ENCODE measurements around the gene KRTAP10-10. TPM values are rescaled to one million over a fixed set of nuclear protein-coding genes. Genes with fewer than 3 reads are reported as not detected.
A peak's percentile ranks its signal among the peaks of the same experiment; 100 is the strongest.

Gene KRTAP10-10
- total RNA-seq, 1 experiment from 2014 or later, result not detected

- H3K27me3 ChIP-seq (ENCODE audit: low read length), result no peaks in the 10 kb centered on the region
- H2AFZ ChIP-seq (ENCODE audit: low read length), result no peak overlapping the region
- H3K4me1 ChIP-seq (ENCODE audit: low read length), result peaks cover 7% of the 10 kb centered on the region
- no peak overlapping the region for H3K27ac ChIP-seq (ENCODE audit: low read length)
- no peaks in the 10 kb centered on the region for H3K36me3 ChIP-seq (ENCODE audit: insufficient read depth, low read length)
- H3K9ac ChIP-seq (ENCODE audit: low read length), result no peak overlapping the region
- H4K20me1 ChIP-seq (ENCODE audit: insufficient read depth, low read depth, low read length), result no peaks in the 10 kb centered on the region
- H3K4me2 ChIP-seq (ENCODE audit: low read depth, low read length, poor library complexity, severe bottlenecking), result no peak overlapping the region
- no peak for DNase-seq
- no peaks in the 10 kb centered on the region for H3K9me2 ChIP-seq (replicated peaks; ENCODE audit: insufficient read depth, low read length)
- no peaks in the 10 kb centered on the region for H3K79me2 ChIP-seq (ENCODE audit: low read length)
- no peak overlapping the region for H3K4me3 ChIP-seq (ENCODE audit: low read length)
- H3K9me3 ChIP-seq (ENCODE audit: low read length), result no peaks in the 10 kb centered on the region
These were observed 20.6 kb upstream of the KRTAP10-10 start for GRCh38 chr21:44616591-44616926.

- Histone ChIP-seq H3K4me2 (ENCODE audit: low read depth, low read length, poor library complexity, severe bottlenecking) (no peak overlapping the region), H3K36me3 (ENCODE audit: insufficient read depth, low read length) (no peaks in the 10 kb centered on the region), H3K27ac (ENCODE audit: low read length) (no peak overlapping the region), H3K9me2 (replicated peaks; ENCODE audit: insufficient read depth, low read length) (no peaks in the 10 kb centered on the region), H3K4me3 (ENCODE audit: low read length) (no peak overlapping the region), H2AFZ (ENCODE audit: low read length) (no peak overlapping the region), H3K79me2 (ENCODE audit: low read length) (no peaks in the 10 kb centered on the region), H3K9ac (ENCODE audit: low read length) (no peak overlapping the region), H3K4me1 (ENCODE audit: low read length) (peaks cover 7% of the 10 kb centered on the region), H3K9me3 (ENCODE audit: low read length) (no peaks in the 10 kb centered on the region), H4K20me1 (ENCODE audit: insufficient read depth, low read depth, low read length) (no peaks in the 10 kb centered on the region), H3K27me3 (ENCODE audit: low read length) (no peaks in the 10 kb centered on the region)
- no peak for DNase-seq
These were observed 20.1 kb upstream of the KRTAP10-10 start for GRCh38 chr21:44617071-44617501.

- DNase-seq, result peak; percentile 62
- no peak overlapping the region for H3K9ac ChIP-seq (ENCODE audit: low read length)
- no peak overlapping the region for H3K4me2 ChIP-seq (ENCODE audit: low read depth, low read length, poor library complexity, severe bottlenecking)
- H2AFZ ChIP-seq (ENCODE audit: low read length), result peak overlapping the region; percentile 83
- H3K79me2 ChIP-seq (ENCODE audit: low read length), result no peaks in the 10 kb centered on the region
- H3K9me3 ChIP-seq (ENCODE audit: low read length), result peaks cover 1% of the 10 kb centered on the region; the same call in 1 of the 2 replicates
- H4K20me1 ChIP-seq (ENCODE audit: insufficient read depth, low read depth, low read length), result no peaks in the 10 kb centered on the region
- H3K36me3 ChIP-seq (ENCODE audit: insufficient read depth, low read length), result no peaks in the 10 kb centered on the region
- H3K27me3 ChIP-seq (ENCODE audit: low read length), result no peaks in the 10 kb centered on the region
- peaks cover 7% of the 10 kb centered on the region for H3K4me1 ChIP-seq (ENCODE audit: low read length)
- no peak overlapping the region for H3K27ac ChIP-seq (ENCODE audit: low read length)
- no peaks in the 10 kb centered on the region for H3K9me2 ChIP-seq (replicated peaks; ENCODE audit: insufficient read depth, low read length)
- 0 out of 2 replicates have a peak overlapping the region, but pooled peaks have one; percentile 18 for H3K4me3 ChIP-seq (ENCODE audit: low read length)
These were observed 18.7 kb upstream of the KRTAP10-10 start for GRCh38 chr21:44618504-44618903.

GRCh38 chr21:44618909-44619308, 18.2 kb upstream of the KRTAP10-10 start:
- Histone ChIP-seq H3K4me1 (ENCODE audit: low read length) (peaks cover 7% of the 10 kb centered on the region), H3K4me2 (ENCODE audit: low read depth, low read length, poor library complexity, severe bottlenecking) (no peak overlapping the region), H3K79me2 (ENCODE audit: low read length) (no peaks in the 10 kb centered on the region), H2AFZ (ENCODE audit: low read length) (peak overlapping the region; percentile 83), H3K4me3 (ENCODE audit: low read length) (0 out of 2 replicates have a peak overlapping the region, but pooled peaks have one; percentile 18), H3K9ac (ENCODE audit: low read length) (no peak overlapping the region), H3K27me3 (ENCODE audit: low read length) (no peaks in the 10 kb centered on the region), H3K9me3 (ENCODE audit: low read length) (peaks cover 4% of the 10 kb centered on the region; the same call in 1 of the 2 replicates), H4K20me1 (ENCODE audit: insufficient read depth, low read depth, low read length) (no peaks in the 10 kb centered on the region), H3K27ac (ENCODE audit: low read length) (no peak overlapping the region), H3K9me2 (replicated peaks; ENCODE audit: insufficient read depth, low read length) (no peaks in the 10 kb centered on the region), H3K36me3 (ENCODE audit: insufficient read depth, low read length) (no peaks in the 10 kb centered on the region)
- DNase-seq, result peak; percentile 46

GRCh38 chr21:44619886-44620285, 17.3 kb upstream of the KRTAP10-10 start:
- Histone ChIP-seq H3K9me2 (replicated peaks; ENCODE audit: insufficient read depth, low read length) (no peaks in the 10 kb centered on the region), H2AFZ (ENCODE audit: low read length) (no peak overlapping the region), H3K4me3 (ENCODE audit: low read length) (no peak overlapping the region), H4K20me1 (ENCODE audit: insufficient read depth, low read depth, low read length) (no peaks in the 10 kb centered on the region), H3K4me1 (ENCODE audit: low read length) (peaks cover 7% of the 10 kb centered on the region), H3K36me3 (ENCODE audit: insufficient read depth, low read length) (no peaks in the 10 kb centered on the region), H3K9me3 (ENCODE audit: low read length) (peaks cover 4% of the 10 kb centered on the region; the same call in 1 of the 2 replicates), H3K79me2 (ENCODE audit: low read length) (no peaks in the 10 kb centered on the region), H3K27me3 (ENCODE audit: low read length) (no peaks in the 10 kb centered on the region), H3K4me2 (ENCODE audit: low read depth, low read length, poor library complexity, severe bottlenecking) (no peak overlapping the region), H3K9ac (ENCODE audit: low read length) (no peak overlapping the region), H3K27ac (ENCODE audit: low read length) (no peak overlapping the region)
- DNase-seq, result no peak

GRCh38 chr21:44623575-44623974, 13.6 kb upstream of the KRTAP10-10 start:
- no peak overlapping the region for H3K27ac ChIP-seq (ENCODE audit: low read length)
- no peaks in the 10 kb centered on the region for H3K36me3 ChIP-seq (ENCODE audit: insufficient read depth, low read length)
- no peak overlapping the region for H3K4me2 ChIP-seq (ENCODE audit: low read depth, low read length, poor library complexity, severe bottlenecking)
- H3K9ac ChIP-seq (ENCODE audit: low read length), result no peak overlapping the region
- H3K9me3 ChIP-seq (ENCODE audit: low read length), result peaks cover 4% of the 10 kb centered on the region; the same call in 1 of the 2 replicates
- H3K79me2 ChIP-seq (ENCODE audit: low read length), result no peaks in the 10 kb centered on the region
- no peak overlapping the region for H3K4me3 ChIP-seq (ENCODE audit: low read length)
- no peaks in the 10 kb centered on the region for H3K27me3 ChIP-seq (ENCODE audit: low read length)
- H4K20me1 ChIP-seq (ENCODE audit: insufficient read depth, low read depth, low read length), result no peaks in the 10 kb centered on the region
- H2AFZ ChIP-seq (ENCODE audit: low read length), result no peak overlapping the region
- no peak for DNase-seq
- peaks cover 4% of the 10 kb centered on the region for H3K4me1 ChIP-seq (ENCODE audit: low read length)
- no peaks in the 10 kb centered on the region for H3K9me2 ChIP-seq (replicated peaks; ENCODE audit: insufficient read depth, low read length)

GRCh38 chr21:44625756-44626155, 11.4 kb upstream of the KRTAP10-10 start:
- no peaks in the 10 kb centered on the region for H3K9me2 ChIP-seq (replicated peaks; ENCODE audit: insufficient read depth, low read length)
- 0 out of 2 replicates have a peak, but pooled peaks cover 1% of the 10 kb centered on the region for H3K36me3 ChIP-seq (ENCODE audit: insufficient read depth, low read length)
- H3K9ac ChIP-seq (ENCODE audit: low read length), result no peak overlapping the region
- H3K4me1 ChIP-seq (ENCODE audit: low read length), result no peaks in the 10 kb centered on the region
- H3K79me2 ChIP-seq (ENCODE audit: low read length), result no peaks in the 10 kb centered on the region
- no peak overlapping the region for H3K4me2 ChIP-seq (ENCODE audit: low read depth, low read length, poor library complexity, severe bottlenecking)
- H2AFZ ChIP-seq (ENCODE audit: low read length), result no peak overlapping the region
- H3K27me3 ChIP-seq (ENCODE audit: low read length), result no peaks in the 10 kb centered on the region
- DNase-seq, result no peak
- no peaks in the 10 kb centered on the region for H4K20me1 ChIP-seq (ENCODE audit: insufficient read depth, low read depth, low read length)
- peaks cover 10% of the 10 kb centered on the region for H3K9me3 ChIP-seq (ENCODE audit: low read length)
- H3K4me3 ChIP-seq (ENCODE audit: low read length), result no peak overlapping the region
- no peak overlapping the region for H3K27ac ChIP-seq (ENCODE audit: low read length)

- H3K9me2 ChIP-seq (replicated peaks; ENCODE audit: insufficient read depth, low read length), result no peaks in the 10 kb centered on the region
- peaks cover 15% of the 10 kb centered on the region for H3K9me3 ChIP-seq (ENCODE audit: low read length)
- no peak overlapping the region for H3K4me2 ChIP-seq (ENCODE audit: low read depth, low read length, poor library complexity, severe bottlenecking)
- H3K27me3 ChIP-seq (ENCODE audit: low read length), result no peaks in the 10 kb centered on the region
- H4K20me1 ChIP-seq (ENCODE audit: insufficient read depth, low read depth, low read length), result no peaks in the 10 kb centered on the region
- H3K9ac ChIP-seq (ENCODE audit: low read length), result no peak overlapping the region
- no peak overlapping the region for H3K27ac ChIP-seq (ENCODE audit: low read length)
- H2AFZ ChIP-seq (ENCODE audit: low read length), result no peak overlapping the region
- H3K4me3 ChIP-seq (ENCODE audit: low read length), result no peak overlapping the region
- no peaks in the 10 kb centered on the region for H3K4me1 ChIP-seq (ENCODE audit: low read length)
- 0 out of 2 replicates have a peak, but pooled peaks cover 3% of the 10 kb centered on the region for H3K36me3 ChIP-seq (ENCODE audit: insufficient read depth, low read length)
- DNase-seq, result no peak
- H3K79me2 ChIP-seq (ENCODE audit: low read length), result no peaks in the 10 kb centered on the region
These were observed 10.9 kb upstream of the KRTAP10-10 start for GRCh38 chr21:44626262-44626661.

All from Karpas-422 (cell line).